Effector memory CD4-positive, alpha-beta T cell (primary cell): Measurements from ENCODE around the gene PCCA.

Experiments
- DNase-seq, 3 donors: peaks; one replicate each; pipeline ENCODE4 v3.0.0-alpha.2; 2020
- H3K27ac ChIP-seq: 2 replicates; pipeline ENCODE4 v1.7.0; 2013; ENCODE audit warnings: mild to moderate bottlenecking, low read length, moderate library complexity; ENCODE audit not compliant: insufficient read depth, poor library complexity, severe bottlenecking
- H3K27me3 ChIP-seq: replicated peaks from 2 replicates; pipeline ENCODE4 v1.7.0; 2013; ENCODE audit warnings: mild to moderate bottlenecking, low read length; ENCODE audit not compliant: insufficient read depth, control insufficient read depth, poor library complexity, severe bottlenecking
- H3K36me3 ChIP-seq: 2 replicates; pipeline ENCODE4 v1.7.0; 2013; ENCODE audit warnings: mild to moderate bottlenecking, low read length, moderate library complexity; ENCODE audit not compliant: control insufficient read depth, insufficient read depth
- H3K4me1 ChIP-seq: 2 replicates; pipeline ENCODE4 v1.7.0; 2013; ENCODE audit warnings: low read length, mild to moderate bottlenecking; ENCODE audit not compliant: control insufficient read depth, insufficient read depth, poor library complexity, severe bottlenecking
- H3K4me3 ChIP-seq: 2 replicates; pipeline ENCODE4 v1.7.0; 2013; ENCODE audit warnings: low read length, low read depth, mild to moderate bottlenecking; ENCODE audit not compliant: insufficient read depth, poor library complexity, severe bottlenecking
- H3K9me3 ChIP-seq: 2 replicates; pipeline ENCODE4 v1.7.0; 2013; ENCODE audit warnings: mild to moderate bottlenecking, low read length, moderate library complexity; ENCODE audit not compliant: control insufficient read depth

The PCCA gene

DNA sequence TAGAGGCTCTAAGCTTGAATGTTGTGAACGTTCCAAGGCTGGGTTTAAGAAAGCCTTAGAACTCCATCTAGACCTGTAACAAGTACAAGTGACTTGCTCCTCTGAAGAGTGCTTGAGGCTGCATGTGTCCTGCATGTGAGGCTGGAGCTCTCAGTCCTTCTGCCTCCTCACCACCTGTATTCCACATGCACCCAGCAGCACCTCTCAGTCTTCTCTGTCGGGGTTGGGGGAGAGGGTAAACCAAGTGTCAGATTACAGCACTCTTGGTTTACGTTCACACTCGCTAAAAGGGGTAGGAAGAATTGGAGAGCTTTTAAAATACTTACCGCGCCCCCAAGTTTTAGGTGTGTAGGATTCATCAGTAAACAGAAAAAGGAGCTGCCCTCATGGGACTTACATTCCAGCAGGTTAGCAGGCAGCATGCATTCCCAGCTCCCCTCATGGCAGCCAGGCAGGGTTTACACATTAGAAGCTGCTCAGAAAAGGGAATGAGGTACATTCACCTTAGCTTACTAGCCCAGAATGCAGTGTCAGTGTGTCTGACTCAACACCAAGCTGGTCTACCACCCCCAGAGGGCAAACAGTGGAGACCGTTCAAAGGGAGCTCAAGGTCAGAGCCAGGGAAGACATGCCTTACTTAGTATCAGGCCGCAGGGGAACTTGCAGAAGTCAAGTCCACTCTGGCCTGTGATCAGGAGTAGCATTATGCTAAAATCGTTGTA is 248.1 kb downstream of the PCCA start:
- Histone ChIP-seq H3K36me3 (no peaks in the 10 kb centered on the region), H3K4me3 (no peak overlapping the region), H3K9me3 (no peaks in the 10 kb centered on the region), H3K27me3 (no peaks in the 10 kb centered on the region), H3K4me1 (no peaks in the 10 kb centered on the region), H3K27ac (no peak overlapping the region)
- no peak for DNase-seq

DNA sequence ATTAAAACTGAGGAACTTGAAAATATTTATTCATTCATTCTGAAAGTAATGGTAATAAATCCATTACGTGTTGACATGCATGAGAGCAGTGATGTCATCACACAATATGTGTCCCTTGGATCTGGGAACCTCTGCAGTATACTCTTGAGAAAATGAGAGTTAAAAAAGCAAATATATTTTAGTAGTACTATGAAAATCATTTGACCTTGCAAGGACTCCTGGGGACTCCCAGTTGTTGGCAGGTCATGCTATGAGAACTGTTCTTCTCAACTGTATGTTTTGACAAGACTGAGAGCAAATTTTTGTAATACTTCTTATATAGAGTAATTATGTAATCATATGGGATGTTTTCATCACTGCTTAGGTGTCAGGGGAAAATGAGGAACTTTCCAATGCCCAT is 249.4 kb downstream of the PCCA start:
- no peak overlapping the region for H3K4me3 ChIP-seq
- no peaks in the 10 kb centered on the region for H3K27me3 ChIP-seq
- no peak overlapping the region for H3K27ac ChIP-seq
- DNase-seq: no peak
- H3K36me3 ChIP-seq: no peaks in the 10 kb centered on the region
- H3K9me3 ChIP-seq: no peaks in the 10 kb centered on the region
- no peaks in the 10 kb centered on the region for H3K4me1 ChIP-seq

DNA sequence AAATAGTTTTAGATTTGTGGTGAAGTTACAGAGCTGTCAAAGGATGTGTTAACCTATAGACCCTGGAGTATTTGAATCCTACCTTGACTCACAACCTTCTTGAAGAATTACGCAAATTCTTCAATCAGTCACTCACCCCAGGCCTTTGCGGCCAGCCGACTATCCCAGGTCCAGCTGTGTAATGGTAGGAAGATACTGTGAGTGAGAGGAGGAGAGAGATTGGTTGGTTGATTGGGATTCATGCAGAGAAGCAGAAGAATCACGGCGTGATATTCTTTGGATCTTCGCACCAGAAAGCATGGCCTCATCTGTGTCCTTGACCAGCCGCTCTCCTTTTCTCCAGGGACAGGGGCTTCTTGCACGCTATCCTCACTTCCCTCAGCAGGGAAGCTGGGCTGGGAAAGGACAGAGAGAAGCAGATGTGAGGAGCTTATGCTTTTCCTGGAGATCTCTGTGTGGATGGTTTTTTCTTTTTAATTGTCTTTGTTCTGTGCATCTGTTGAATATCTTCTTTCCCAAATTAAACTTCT is 250.6 kb downstream of the PCCA start:
- DNase-seq: no peak
- Histone ChIP-seq H3K27me3 (no peaks in the 10 kb centered on the region), H3K4me1 (no peaks in the 10 kb centered on the region)

DNA sequence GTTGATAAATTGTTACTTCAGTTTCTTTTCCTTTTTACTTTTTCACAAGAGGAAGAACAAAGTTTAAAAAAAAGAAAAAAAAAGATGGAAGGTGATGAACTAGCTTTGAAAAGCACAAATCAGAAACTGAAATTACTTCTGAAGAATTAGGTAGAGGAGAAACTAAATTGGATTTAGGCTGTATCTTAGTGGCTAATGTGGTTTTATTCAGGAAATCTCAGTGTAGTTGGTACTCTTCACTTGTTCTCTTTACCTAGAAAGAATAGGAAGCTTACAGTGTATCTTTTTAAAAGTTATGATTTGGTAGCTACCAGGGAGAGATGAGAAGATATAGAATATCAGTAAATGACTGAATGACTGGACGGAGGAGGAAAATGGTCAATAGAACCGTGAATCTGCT is 252.0 kb downstream of the PCCA start:
- Histone ChIP-seq H3K27me3 (no peaks in the 10 kb centered on the region), H3K4me3 (no peak overlapping the region), H3K9me3 (no peaks in the 10 kb centered on the region), H3K4me1 (no peaks in the 10 kb centered on the region), H3K27ac (no peak overlapping the region), H3K36me3 (no peaks in the 10 kb centered on the region)
- DNase-seq: no peak

More for the DNA sequence above, 250.6 kb downstream of the PCCA start:
- Histone ChIP-seq H3K9me3 (no peaks in the 10 kb centered on the region), H3K36me3 (no peaks in the 10 kb centered on the region), H3K4me3 (no peak overlapping the region), H3K27ac (no peak overlapping the region)

DNA sequence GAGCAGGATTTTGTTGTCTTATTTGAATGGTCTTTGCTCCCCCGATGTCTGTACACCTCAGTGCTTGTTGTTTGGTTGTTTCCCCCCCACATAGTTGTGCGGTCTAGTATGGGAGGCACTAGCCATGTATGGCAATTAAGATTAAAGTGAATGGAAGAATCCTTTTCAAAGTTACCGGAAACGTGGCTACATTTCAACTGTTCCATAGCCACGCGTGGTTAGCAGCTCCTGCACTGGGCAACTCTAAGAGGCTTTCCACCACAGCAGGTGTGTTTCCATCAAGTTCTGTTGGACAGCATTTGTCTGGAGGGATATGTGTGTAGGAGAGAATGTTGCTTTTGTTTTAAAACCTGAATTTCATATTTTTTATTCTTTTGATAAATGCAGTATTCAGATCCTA is 252.4 kb downstream of the PCCA start:
- DNase-seq: no peak
- H3K27me3 ChIP-seq: no peaks in the 10 kb centered on the region
- no peaks in the 10 kb centered on the region for H3K36me3 ChIP-seq
- H3K9me3 ChIP-seq: no peaks in the 10 kb centered on the region
- H3K4me1 ChIP-seq: no peaks in the 10 kb centered on the region
- no peak overlapping the region for H3K4me3 ChIP-seq
- no peak overlapping the region for H3K27ac ChIP-seq

DNA sequence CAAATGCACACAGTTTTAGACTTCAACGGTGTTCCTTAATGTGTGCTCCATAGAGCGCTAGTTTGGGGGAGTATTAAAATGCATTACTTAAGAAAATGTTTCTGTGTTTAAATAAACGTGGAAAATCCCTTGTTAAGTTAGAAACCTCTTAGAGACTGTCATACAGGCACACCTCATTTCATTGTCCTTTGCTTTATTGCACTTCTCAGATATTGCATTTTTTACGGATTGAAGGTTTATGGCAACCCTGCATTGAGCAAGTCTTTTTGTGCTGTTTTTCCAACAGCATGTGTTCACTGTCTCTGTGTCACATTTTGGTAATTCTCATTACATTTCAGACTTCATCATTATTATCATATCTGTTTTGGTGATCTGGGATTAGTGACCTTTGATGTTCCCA is 255.7 kb downstream of the PCCA start:
- Histone ChIP-seq H3K27me3 (no peaks in the 10 kb centered on the region), H3K9me3 (no peaks in the 10 kb centered on the region), H3K4me3 (no peak overlapping the region), H3K36me3 (no peaks in the 10 kb centered on the region), H3K27ac (no peak overlapping the region), H3K4me1 (no peaks in the 10 kb centered on the region)
- DNase-seq: no peak

DNA sequence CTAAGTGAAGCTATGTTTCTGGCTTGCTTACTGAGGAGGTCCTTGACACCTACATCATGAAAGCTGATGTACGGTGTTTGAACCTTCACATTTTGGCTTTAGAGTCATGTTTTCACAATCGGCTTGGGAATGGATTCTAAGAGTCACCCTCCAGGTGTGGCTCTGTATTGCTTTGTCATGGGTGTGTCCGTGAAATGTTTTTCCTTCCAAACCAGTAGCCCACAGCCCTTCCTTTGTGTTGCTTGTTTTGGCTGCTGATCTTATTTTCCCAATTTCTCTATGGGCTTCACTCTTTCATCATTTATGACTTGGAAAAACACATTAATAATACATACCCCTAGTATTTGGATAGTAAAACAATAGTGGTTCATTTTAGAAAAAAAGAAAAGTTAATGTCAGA is 259.1 kb downstream of the PCCA start:
- no peak for DNase-seq
- H3K27ac ChIP-seq: no peak overlapping the region
- H3K36me3 ChIP-seq: no peaks in the 10 kb centered on the region
- no peak overlapping the region for H3K4me3 ChIP-seq
- no peaks in the 10 kb centered on the region for H3K27me3 ChIP-seq
- H3K4me1 ChIP-seq: no peaks in the 10 kb centered on the region
- H3K9me3 ChIP-seq: no peaks in the 10 kb centered on the region

DNA sequence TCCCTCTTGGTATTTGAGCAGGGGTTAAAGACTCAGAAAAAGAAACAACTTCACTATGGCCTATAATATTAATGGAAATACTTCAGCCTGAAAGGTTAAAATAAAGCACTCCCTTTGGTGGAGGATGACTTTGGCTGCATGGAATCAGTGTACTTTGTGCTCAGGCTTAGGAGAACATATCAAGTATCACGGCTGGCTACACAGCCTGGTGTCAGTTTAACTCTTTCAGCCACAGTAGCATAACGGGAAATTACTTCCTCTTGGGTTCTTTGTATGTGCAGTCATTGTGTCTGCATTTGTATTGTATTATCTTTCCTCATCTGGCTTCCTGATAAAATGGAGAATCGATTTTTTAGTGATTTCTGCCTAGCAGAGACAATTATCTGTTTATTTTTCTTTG is 260.7 kb downstream of the PCCA start:
- DNase-seq: no peak
- Histone ChIP-seq H3K27ac (no peak overlapping the region), H3K36me3 (no peaks in the 10 kb centered on the region), H3K4me1 (no peaks in the 10 kb centered on the region), H3K9me3 (no peaks in the 10 kb centered on the region), H3K27me3 (no peaks in the 10 kb centered on the region), H3K4me3 (no peak overlapping the region)

DNA sequence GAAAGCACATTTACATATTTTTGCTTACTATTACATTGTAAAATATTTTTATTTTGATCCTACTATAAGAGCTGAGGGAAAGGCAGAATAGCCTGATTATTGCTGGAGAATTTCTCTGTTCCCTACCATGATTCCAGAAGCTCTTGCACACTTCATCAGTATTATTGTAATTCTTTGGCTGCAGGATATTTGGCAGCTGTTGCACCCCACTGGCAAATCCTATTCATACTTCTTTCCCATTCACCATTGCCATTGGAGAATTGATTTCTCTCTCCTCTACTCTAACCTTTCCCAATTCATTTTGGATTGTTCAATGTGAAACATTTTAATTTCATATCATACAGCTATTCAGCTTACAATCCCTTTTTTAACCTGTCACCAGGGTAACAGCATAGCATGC is 261.7 kb downstream of the PCCA start:
- H3K4me3 ChIP-seq: no peak overlapping the region
- H3K9me3 ChIP-seq: no peaks in the 10 kb centered on the region
- no peak overlapping the region for H3K27ac ChIP-seq
- no peaks in the 10 kb centered on the region for H3K4me1 ChIP-seq
- no peaks in the 10 kb centered on the region for H3K27me3 ChIP-seq
- DNase-seq: no peak
- H3K36me3 ChIP-seq: no peaks in the 10 kb centered on the region

DNA sequence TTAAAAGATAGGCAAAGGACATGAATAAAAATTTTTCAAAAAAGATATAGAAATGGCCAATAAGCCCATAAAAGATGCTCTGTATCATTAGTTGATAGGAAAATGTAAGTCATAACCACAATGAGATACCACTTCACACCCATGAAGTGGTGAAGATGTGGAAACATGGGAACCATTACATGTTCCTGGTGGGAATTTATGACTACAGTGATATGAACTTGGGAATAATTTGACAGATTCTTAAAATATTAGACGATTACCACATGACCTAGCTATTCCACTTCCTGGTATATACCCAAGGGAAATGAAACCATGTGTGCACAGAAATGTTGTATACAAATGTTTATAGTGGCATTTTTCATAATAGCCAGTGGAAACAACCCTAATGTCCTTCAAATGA is 267.5 kb downstream of the PCCA start:
- Histone ChIP-seq H3K9me3 (no peaks in the 10 kb centered on the region), H3K27me3 (no peaks in the 10 kb centered on the region), H3K36me3 (no peaks in the 10 kb centered on the region), H3K27ac (no peak overlapping the region), H3K4me1 (no peaks in the 10 kb centered on the region), H3K4me3 (no peak overlapping the region)
- DNase-seq: no peak
